NCI-H187 (cell line): Measurements from ENCODE around the gene FSTL4.

Source experiments
- DNase-seq, 2 experiments: peaks; one replicate each; lab custom pipeline; 2025; lab: John Stamatoyannopoulos, UW

FSTL4 gene

GRCh38 chr5:133241179-133242092, 370.9 kb downstream of the FSTL4 start:
- DNase-seq, result no peak

DNA sequence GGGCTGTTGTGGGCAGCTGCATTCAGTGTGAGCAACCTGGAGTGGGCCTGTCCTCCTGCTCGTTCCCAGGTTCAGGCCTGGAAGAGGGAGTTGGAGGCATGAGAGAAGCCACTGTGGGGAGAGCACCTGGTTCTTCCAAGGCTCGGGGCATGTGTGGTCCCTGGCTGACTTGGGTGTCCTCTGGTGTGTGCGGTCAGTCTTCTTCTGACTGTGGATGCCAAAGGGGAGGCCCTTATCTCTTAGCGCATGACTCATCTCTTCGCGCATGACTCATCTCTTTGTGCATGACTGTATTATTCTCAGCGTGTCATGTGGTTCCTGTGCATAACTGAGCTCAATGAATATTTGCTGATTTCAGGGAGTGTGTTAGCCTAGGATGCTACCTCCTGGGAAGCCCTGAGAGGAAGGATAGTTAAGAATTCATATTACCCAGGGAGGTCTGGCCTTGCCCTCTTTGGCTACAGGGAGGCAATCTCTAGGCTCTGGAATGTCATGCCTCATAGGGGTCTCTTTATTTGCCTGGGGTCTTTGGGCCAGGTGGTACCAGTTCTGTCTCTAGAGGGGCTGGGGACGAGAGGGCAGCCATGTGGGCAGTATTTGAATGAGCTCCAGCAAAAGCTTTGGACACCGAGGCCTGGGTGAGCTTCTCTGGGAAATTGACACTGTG, 371.8 kb downstream of the FSTL4 start:
- no peak for DNase-seq

GRCh38 chr5:133238426-133239205, 373.7 kb downstream of the FSTL4 start:
- DNase-seq, result no peak

- no peak for DNase-seq
Measured at GRCh38 chr5:133236976-133237375, 375.4 kb downstream of the FSTL4 start.

- DNase-seq, result no peak
Measured at GRCh38 chr5:133236541-133236951, 375.8 kb downstream of the FSTL4 start.

- no peak for DNase-seq
Measured at GRCh38 chr5:133235696-133236426, 376.5 kb downstream of the FSTL4 start.

- DNase-seq, result no peak
Measured at GRCh38 chr5:133234911-133235310, 377.4 kb downstream of the FSTL4 start.

- DNase-seq, result no peak
Measured at GRCh38 chr5:133234273-133234672, 378.1 kb downstream of the FSTL4 start.

DNA sequence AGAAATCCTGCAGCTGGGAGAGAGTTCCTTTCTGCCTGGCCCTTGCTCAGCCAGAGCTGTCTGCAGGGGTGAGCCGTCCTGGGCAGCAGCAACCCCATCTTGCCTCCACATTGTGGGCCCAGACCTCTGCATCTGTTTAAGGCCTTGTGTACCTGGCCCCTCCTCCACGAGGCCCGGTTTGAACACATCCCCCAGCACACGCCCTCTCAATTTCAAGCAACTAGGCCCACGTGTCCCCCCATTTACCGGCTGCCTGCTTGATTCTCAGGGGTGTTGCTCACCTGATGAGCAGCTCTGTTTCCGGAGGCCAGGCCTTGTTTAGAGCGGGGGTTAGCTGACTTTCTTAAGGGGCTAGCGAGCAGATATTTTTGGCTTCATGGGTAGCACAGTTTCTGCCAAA, 378.7 kb downstream of the FSTL4 start:
- DNase-seq, result no peak

- DNase-seq, result no peak
Measured at GRCh38 chr5:133232911-133233310, 379.4 kb downstream of the FSTL4 start.

- no peak for DNase-seq
Measured at GRCh38 chr5:133232435-133232834, 379.9 kb downstream of the FSTL4 start.

GRCh38 chr5:133232011-133232410, 380.3 kb downstream of the FSTL4 start:
- DNase-seq, result no peak

DNA sequence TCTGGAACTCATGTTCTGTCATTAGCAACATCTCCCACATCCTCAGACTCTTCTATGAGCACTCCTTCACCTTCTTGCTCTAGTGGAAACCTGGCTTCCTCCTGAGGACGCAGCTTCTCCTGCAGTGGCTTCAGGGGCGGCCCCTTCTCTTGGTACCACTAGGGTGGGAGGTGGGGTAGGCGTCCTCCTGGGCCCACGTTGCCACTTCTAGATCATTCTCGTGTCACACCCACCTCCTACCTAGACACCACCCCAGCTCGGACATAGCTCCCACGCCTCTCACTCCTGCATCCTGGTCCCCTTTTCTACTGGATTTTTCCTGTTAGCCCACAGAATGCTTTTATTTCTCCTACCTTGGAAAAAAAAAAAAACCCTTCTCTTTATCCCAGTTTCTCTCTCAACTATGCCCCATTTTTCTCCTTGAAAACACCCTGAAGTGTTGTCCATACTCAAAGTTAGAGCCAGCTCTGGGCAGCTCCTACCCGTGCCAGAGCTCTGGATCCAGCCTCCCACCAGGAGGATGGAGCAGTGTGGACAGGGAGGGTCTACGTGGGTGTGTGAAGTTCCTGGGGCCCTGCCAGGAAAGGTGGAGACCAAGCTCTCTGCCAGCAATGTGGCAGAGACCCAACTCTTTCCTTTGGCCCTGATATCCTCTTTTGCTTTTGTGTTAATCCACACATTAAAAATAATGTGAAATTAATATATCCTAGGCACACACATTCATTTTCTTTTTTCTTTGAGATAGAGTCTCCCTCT, 381.3 kb downstream of the FSTL4 start:
- no peak for DNase-seq

DNA sequence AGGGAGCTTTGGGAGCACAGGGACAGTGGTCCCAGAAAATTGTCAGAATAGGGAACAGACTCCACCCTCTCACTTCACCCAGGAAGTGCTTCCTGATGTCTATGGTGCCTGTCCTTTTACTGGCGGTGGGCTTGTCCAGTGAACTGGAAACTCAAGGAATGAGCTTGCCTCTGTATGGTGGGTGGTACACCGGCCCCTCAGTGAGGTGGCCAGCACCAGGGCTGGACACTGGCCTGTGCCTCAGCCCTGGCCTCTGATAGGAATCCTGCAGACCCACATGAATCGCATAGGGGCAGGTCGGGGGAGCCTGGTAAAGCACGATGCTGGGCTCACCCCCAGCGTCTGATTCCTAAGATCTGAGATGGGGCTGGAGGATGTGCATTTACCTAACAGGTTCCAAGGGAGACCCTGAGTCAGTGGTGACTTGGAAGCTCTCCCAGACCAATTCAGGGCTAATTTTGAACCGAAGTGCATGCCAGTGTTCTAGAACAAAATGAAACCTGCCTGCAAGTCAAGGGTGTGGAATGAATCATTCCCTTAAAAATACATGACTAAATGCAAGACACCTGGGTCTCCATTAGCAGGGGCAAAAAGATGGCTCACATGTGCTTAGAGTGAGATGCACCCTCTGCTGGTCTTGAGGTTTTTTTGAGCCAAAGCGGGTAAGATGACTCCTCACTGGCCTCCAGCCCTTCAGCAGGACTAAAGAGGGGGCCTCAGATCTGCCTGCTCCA, 382.2 kb downstream of the FSTL4 start:
- no peak for DNase-seq

- no peak for DNase-seq
Measured at GRCh38 chr5:133228316-133228715, 384.0 kb downstream of the FSTL4 start.

DNA sequence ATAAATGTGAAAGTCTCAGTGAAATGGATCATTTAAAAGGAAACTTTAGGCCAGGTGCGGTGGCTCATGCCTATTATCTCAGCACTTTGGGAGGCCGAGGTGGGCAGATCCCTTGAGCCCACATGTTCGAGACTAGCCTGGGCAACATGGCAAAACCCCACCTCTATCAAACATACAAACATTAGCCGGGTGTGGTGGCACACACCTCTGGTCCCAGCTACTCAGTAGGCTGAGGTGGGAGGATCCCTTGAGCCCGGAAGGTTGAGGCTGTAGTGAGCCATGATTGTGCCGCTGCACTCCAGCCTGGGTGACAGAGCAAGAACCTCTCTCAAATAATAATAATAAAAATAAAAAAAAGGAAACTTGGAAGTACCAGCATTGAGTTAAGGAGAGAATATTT, 384.4 kb downstream of the FSTL4 start:
- no peak for DNase-seq

- no peak for DNase-seq
Measured at GRCh38 chr5:133227082-133227481, 385.3 kb downstream of the FSTL4 start.

GRCh38 chr5:133226186-133226585, 386.2 kb downstream of the FSTL4 start:
- no peak for DNase-seq

DNA sequence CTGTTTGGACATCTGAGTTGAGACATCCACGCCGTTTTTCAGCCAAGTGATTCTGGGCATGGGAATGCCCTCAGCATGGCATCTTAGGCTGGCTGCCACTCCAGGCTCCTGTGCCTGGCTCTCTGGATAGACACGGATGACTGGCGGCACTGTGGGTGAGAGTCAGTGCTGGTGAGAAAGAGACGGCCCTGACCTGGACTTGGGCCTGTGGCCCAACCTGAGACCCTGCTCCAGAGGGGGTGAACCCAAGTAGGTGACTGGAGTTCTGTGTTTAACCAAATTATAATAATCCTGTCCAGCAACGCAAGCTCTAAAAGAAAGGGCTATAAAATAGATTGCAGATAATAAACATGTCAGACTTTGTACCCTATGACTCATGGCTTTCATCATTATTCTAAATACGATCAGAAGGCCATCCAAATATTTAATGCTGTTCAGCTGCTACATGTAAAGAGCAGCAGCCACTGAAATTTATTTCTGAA, 386.6 kb downstream of the FSTL4 start:
- no peak for DNase-seq

- DNase-seq, result no peak
Measured at GRCh38 chr5:133222979-133223378, 389.4 kb downstream of the FSTL4 start.
